Dedifferentiated amniotic fluid mesenchymal stem cell (primary cell): ENCODE results near the gene CD160.
"Not testable (repeated sequence)": the region's sequence is repeated elsewhere in the genome, so short reads cannot be mapped to it uniquely, and the experiment has no call there.

ENCODE experiments used
- DNase-seq: peaks from one replicate; pipeline ENCODE4 v3.0.0-alpha.2; 2016; ENCODE audit errors: extremely low spot score

CD160 gene, protein sequence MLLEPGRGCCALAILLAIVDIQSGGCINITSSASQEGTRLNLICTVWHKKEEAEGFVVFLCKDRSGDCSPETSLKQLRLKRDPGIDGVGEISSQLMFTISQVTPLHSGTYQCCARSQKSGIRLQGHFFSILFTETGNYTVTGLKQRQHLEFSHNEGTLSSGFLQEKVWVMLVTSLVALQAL

DNA sequence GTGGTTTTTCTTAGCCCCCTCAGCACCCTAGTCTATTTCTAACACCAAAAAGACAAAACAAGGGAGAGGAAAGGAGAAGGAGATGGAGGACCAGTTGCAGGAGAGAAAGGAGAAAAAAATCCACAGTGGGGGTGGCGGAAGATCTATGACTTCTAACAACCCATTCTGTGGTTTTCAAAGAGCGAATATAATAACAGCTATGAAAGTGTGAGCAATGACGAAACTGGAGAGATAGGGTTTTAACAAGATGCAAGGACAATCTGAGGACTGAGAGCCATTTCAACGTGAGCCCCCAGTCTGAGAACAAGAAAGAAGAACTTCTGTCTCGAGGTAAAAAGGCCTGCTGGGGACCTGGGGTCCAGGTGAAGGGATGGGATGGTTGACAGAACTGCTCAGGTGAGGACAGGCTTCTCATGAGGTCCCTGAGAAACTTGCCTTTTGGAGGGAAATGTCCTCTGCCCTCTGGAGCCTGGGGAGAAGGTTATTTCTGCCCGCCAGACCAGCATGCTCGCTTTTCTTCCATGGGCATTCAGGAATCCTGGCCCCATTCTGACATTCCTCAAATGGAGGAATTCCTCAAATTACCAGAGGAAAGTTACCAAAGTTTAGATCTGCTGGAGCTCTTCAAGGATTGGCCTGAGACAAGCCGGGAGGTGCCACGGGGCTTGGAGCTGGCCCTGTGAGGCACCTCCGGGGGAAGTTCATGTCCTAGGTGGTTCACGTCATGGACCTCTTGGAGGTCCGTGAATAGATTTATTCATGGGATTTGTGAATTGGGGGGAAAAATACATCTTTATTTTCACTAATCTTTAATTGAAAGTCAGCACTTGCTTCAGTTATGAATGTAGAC is at the start of gene CD160:
TSS of gene CD160 (plus strand) at position 270 of the 850 bp plus-strand sequence. CDS start 8,829 bp downstream, outside the sequence.
- no peak for DNase-seq

DNA sequence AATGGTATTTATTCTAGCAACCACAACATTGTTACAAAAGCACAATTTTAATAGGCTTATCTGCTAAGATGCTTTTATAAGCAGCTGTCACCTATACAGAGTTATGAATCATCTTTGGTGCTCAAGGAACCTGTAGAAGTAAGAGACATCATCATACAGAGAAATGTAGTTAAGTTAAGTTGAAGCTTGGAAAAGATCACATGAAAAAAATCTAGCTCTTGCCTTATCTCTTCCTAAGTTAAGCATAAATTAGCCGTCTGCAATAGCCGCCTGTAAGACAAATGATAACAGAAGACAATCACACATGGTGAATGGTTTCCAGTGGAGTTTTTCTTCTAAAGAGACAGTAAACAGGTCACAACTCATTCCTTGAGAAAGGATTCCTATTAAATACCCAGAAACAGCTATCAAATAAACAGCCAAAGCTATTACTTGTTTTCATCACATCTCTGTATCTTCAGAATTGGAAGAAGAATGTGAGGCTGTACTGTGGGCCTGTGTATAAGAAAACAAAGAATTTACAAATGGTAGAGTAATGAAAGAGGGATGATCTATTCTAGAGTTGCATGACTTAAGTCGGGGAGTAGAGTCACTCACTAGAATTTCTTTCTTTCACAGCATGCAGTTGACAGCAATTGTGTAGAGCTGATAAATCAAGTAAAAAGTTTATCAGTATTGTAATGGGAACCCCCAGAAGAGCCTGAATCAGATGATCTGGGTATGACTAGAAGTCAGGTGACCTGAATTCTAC is 48.1 kb upstream of the CD160 start:
- not testable (repeated sequence) for DNase-seq

DNA sequence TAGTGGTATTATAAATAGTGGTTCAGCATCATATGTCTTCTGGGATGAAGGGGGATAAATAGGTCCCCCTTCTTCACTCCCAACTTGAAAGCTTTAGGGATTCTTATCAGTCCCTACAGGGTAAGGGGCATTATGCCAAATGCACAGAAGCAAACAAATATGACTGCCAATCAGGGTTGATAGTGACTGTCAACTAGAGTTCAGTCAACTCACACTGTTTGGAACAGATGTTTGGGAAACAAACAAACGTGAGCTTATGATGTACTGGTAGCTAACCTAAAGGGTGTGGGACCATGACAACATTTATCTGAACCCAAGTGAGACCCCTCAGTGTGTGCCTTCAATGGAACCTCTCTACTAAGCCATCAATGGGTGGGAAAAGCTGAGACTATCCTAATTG is 46.1 kb upstream of the CD160 start:
- DNase-seq: not testable (repeated sequence)

DNA sequence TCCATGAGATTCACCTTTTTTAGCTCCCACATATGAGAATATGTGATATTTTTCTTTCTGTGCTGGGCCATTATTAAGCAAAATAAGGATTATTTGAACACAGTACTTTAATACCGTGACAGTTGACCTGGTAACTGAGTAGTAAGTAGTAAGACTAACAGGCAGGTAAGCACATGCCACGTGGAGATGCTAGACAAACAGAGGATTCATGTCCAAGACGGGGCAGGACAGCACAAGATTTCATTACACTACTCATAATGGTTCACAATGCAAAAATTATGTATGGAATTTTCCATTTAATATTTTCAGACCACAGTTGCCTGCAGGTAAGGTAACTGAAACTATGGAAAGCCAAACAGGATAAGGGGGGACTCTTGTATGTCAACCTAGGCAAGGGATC is 34.4 kb upstream of the CD160 start:
- DNase-seq: not testable (repeated sequence)

DNA sequence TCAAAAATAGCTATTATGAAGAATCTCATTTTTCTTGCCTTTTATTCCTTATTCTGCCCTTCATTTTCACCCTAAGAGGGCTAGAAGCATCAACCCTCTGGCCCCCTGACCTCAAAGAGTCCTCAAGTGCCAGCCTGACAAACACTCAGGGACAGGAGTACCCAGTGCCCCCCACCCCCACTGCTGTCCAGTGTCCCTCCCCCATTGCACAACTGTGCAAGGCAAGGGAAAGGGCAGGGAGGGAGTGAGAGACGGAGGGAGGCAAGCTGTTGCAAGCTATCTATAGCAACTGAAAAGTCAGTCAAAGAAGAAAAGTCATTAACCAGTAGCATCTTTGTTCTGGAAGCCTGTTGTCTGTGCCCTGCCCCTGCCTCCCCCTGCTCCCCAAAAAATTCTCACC is 33.2 kb upstream of the CD160 start:
- DNase-seq: not testable (repeated sequence)

DNA sequence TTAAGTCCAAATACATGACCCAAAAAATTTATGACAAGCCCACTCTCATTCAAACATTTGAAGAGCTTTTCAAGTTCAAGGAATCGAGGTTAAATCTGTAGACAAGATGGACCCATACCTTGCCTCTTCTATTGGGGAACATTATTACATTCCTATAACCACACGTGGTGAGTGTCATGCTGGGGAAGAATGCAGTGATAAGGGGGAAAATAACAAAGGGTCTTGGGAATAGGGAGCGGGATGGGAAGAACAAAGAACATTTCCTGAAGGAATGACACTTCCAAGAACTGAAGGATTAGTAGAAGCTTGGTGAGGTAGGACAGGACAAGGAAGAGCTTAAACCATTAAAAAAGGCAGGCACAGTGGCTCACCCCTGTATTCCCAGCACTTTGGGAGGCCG is 31.0 kb upstream of the CD160 start:
- DNase-seq: no peak

DNA sequence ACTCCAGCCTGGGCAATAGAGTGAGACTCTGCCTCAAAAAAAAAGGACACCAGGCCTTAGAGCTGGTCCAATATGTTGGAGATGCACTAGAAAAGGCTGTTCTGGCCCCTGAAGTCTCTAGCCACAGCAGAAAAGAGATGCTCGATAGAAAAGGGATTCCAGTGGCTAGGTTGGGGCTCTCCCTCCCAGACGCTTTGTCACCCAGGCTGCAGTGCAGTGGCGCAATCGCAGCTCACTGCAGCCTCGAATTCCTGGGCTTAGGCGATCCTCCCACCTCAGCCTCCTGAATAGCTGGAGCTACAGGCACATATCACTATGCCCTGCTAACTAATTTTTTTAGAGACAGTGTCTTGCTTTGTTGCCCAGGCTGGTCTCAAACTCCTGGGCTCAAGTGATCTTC is 30.4 kb upstream of the CD160 start:
- no peak for DNase-seq

DNA sequence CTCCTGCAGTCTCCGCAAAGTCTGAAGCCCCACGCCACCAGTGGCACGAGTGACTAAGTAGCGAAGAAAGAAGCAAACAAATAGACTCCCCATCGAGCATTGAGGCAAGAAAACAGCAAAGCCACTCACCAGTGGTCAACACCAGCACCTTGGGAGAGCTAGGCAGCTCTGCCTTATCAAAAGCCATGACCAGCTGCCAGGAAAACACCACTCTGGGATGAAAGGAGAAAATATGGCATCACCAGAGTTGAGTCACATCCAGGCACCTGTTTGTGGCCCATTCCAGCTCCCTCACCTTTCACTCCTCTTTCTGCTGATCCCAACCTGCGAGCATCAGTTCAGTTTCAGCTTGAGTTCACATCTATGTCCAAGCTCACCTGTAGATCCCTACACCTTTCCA is 29.4 kb upstream of the CD160 start:
- no peak for DNase-seq

DNA sequence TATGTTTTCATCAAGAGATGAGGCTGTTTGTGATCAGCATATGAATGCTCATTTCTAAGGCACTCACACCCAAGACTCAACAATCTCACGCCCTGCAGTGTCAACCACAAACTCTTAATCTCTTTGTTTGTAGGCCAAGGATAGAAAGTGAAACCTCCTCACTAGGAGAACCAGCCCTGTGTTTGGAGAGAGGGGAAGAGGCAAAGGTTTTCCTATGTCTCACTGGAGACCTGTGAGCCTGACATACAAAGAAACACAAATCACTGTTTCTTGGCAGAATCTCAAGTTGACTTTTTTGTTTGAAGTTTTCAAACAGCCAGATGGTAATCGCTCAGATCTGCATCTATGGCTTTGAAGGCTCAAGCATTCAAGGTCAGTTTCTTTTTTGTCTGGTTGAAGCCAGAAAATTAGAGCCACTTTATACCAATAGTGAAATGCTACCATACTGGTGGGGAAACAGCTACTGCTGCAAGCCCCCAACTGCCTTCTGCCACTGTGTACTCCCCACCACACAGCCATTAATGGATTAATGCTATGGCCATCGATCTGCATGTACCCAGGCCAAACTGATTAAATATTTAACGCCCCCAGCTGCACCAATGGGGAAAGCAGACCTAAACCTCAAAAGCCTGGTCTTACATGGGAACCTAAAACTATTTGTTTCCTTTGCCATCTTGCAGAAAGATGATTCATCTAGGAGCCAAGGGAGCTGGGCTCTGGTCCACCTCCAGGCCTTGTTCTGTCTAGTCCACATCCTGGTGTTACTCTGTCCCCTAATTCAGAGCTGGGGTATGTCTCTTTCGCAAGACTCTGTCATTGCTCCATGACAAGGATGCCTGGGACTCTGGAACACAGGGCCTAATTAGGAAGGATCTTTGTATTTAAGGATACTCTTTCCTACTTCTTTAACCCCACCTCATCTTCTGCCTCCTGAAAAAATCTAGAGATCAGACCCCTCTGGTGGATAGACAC is 28.4 kb upstream of the CD160 start:
- no peak for DNase-seq

DNA sequence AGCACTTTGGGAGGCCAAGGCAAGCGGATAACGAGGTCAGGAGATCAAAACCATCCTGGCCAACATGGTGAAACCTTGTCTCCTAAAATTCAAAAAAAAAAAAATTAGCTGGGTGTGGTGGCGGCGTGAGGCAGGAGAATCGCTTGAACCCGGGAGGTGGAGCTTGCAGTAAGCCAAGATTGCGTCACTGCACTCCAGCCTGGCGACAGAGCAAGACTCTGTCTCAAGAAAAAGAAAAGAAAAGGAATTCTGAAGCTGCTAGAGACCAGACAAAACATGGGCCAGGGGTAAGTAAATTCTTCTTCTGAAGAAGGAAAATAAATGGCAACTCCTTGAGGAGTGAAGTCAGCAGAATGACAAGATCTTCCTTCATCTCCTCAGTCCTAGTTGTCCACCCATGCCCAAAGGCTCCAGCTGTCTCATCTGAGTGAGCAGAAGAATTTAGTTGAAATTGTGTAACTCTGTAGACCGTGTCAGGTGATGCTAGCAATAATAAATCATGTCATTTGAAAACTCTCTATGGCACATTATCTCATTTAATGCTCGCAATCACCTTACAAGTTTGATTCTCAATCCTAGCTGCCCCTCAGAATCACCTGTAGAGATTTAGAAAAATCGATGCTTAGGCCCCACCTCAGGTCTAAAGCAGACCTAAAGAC is 26.4 kb upstream of the CD160 start:
- no peak for DNase-seq

DNA sequence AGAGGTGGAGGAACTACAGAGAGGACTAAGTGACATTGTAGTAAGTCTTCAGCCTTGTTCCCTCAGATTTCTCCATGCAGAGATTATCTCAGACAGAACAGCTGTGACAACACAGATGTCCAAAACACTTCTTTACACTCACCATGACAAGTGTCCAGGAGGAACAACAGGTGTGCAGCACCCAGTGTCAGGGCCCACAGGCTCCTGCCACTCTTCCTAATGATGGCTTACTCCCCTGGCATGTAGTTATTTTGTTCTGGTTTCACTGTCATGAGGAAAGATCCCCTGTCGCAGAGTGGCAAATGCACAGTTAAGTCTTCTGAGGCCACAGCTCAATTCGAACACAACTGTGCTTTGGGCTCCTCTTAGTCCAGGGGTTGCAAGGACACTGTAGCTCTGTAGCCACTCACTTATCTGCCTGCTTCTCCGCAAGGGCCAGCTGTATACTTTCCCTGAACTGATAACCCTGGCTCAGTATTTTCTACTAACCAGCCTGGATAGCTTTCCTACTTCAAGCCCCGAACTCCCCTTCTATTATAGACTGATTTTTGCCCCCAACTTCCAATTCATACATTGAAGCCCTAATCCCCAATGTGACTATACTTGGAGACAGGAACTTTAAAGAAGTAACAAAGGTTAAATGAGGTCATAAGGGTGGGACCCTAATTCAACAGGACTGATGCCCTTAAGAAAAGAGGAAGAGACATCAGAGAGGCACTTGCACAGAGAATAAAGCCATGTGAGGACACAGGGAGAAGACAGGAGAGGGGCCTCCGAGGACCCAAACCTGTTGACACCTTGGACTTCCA is 23.3 kb upstream of the CD160 start:
- DNase-seq: no peak

DNA sequence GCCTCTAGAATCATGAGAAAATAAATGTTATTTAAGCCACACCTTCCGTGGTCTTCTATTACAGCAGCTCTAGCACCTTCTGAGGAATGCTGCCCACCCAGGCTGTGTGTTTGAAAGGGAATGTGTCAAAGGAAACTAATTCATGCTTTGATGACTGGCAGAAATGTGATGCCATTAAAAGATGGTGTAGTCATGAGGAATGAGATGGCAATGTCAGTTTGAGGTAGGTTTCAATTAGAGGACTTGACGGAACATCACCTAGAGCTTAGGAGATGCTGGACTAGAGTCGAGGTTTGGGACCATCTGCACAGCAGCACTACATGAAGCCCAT is 22.7 kb upstream of the CD160 start:
- DNase-seq: no peak

DNA sequence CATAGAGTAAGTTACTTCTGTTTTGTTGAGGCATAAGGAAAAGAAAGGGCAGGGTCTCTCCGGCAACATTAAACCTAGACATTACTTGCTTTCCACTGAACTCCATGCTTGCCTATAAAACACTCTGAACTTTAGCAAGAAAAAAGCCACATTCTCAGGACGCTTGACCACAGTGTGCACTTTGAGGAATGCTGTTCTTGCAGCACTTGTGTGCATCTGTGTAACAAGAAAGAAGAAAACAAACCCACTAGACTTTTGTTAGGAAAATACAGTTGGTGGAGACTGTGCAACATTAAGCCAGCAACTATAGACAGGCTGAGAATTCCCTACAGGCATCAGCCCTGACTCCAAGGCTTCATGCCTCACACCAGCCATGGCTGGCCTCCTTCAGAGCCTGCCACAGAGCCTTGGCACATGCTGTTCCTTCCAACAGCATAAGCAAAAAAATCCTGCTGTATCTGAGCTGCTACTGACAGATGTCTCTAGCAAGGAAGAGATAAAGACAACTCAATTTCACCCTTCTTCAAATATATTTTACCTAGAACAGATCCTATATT is 17.9 kb upstream of the CD160 start:
- no peak for DNase-seq

DNA sequence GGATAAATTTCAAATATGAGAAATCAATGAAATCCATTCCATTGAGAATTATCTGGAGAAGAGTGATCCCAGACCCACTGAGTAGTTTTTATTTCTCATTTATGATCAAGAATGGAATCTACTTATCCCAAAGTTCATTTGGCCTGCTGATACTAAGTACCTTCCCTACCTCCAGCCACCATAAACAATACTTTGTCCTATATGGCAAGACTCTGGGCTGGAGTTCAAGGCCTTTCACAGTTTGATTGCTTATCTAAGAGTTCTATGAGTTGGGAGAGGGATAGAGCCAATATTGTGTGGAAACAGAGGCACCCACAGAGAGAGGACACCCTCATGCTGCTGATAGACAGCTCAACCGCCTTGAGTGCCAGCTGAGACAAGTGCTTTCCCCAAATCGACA is 17.2 kb upstream of the CD160 start:
- DNase-seq: no peak

DNA sequence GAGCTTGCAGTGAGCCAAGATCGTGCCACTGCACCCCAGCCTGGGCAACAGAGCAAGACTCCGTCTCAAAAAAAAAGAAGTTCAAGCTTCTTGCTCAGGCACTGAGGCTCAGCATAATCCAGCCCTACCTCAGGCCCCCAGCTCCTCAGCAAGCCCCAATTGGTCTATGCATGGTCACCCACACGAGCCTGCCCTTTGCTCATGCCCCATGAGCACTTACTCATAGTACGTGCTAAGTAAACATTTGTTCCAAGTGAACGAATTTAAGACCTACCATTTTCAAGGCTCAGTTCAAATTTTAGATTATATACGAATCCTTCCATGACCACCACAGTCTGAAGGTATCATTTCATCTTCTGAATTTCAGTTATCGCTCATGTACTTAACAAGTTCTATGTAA is 16.5 kb upstream of the CD160 start:
- DNase-seq: no peak

DNA sequence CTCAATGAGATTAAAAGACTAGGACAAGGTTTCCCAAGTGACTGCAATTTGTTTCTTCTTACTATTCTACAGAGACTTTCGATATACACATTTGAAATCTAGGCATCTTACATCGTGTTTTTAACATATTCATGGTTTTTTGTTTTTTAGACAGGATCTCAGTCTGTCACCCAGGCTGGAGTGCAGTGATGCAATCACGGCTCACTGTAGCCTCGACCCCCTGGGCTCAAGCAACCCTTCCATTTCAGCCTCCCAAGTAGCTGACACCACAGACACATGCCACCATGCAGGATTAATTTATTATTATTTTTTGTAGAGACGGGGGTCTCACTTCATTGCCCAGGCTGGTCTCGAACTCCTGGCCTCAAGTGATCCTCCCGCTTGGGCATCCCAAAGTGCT is 13.7 kb upstream of the CD160 start:
- no peak for DNase-seq

DNA sequence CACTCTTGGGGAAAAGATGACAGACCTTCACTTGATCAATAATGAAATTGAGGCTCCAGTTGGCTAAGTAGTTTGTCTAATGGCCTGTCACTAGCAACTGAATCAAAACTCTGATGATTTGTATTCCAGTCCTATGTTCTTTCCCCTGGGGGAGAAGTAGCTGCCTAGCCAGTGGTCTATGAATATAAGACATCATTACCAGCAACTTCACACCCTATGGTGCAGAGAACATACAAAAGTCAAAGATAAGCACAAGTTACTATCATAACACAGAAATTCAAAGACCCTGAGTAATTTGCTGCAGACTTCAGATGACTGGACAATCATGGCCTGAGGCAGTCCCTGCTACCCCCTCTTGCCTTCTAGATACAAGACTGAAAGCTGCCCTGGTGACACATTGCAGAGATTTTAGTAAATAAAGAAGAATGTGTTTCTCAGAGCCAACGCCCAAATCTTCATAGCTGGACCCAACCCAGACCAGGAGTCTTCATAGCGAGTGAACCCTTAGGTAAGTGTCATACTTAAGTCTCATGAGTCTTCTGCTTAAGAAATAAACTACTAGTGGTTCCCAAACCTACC is 13.1 kb upstream of the CD160 start:
- peak; percentile 36 for DNase-seq

DNA sequence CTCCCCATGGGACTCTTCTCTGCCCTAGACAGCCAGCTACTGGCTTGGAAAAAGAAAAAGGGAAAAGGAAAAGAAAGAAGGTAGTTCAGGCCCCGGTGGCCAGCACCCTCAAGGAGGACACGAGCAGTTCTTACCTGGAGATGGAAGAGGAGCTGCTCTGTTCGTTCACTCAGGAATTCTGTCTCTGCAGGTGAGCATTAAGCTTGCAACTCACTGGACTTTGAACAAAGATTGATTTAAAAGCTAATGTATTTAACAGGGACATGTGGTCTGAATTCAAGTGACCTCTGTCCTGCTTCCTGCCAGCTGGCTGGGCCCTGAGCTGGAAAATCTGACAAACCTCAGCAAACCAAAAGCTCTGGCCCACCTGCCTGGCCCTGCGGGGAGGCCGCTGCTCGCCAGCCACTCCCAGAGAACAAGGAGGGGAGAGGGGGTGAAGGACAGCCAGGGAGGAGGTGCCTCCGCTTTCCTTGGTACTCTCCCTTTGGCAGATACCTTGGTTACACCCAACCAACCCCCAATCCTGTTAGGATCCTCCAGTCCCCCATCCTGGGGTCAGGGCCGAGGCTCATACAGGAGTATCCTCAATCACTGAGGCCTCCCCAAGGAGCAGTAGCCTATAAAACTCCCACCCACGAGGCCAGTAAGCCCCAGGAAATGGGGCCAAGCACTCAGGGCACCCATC is 12.0 kb upstream of the CD160 start, which contains the start of gene PDZK1:
TSS of gene PDZK1 (minus strand) at position 186 of the 685 bp plus-strand sequence. CDS start 19,347 bp downstream, outside the sequence.
- DNase-seq: no peak

DNA sequence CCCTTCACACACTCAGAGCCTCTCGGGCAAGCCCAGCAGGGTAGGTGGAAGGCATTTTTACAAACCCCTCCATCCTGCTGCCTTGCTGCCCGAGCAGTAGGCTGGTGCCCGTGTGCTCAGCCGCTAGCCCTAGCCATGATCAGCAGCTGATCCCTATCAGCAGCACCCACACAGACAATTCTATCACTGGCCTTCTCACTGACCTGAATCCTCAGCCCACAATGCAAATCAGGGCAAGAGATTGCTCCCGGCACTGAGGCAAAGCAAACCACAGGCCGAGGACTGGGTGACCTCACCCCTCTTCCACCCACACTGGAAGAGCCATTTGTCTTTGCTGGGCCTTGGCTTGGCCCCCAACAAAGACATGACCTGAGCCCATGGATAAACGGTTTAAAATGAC is 11.2 kb upstream of the CD160 start:
- DNase-seq: no peak
